MV-4-11 (cell line): ENCODE data around the gene BRD8.
A peak's percentile ranks its signal among the peaks of the same experiment; 100 is the strongest.

Source experiments
- DNase-seq: peaks from one replicate; lab custom pipeline; 2025; lab: John Stamatoyannopoulos, UW

BRD8 gene

GRCh38 chr5:138096997-138097828 lies 81.2 kb downstream of the BRD8 start:
- peak; percentile 19 for DNase-seq

GRCh38 chr5:138096363-138096762 lies 82.1 kb downstream of the BRD8 start:
- DNase-seq: no peak

- DNase-seq: no peak
Measured at GRCh38 chr5:138095100-138095907, 83.1 kb downstream of the BRD8 start.

GRCh38 chr5:138093036-138093435 lies 85.4 kb downstream of the BRD8 start:
- DNase-seq: no peak

GRCh38 chr5:138092301-138092700 lies 86.1 kb downstream of the BRD8 start:
- DNase-seq: no peak

- no peak for DNase-seq
Measured at GRCh38 chr5:138091685-138092084, 86.7 kb downstream of the BRD8 start.
